Fibroblast of lung (primary cell): Measurements from ENCODE around the gene ANKS1A.

Experiments
- EZH2 ChIP-seq: IDR thresholded peaks from 2 replicates; pipeline ENCODE4 v1.5.1; 2012; ENCODE audit warnings: low read length, control low read depth, mild to moderate bottlenecking; ENCODE audit errors: missing control alignments
- TF ChIP-seq, protein P1 (sequence below), 2 donors: IDR thresholded peaks in 1 of 2; conservative IDR thresholded peaks in 1 of 2; 1 replicate in 1 of 2; 2 replicates in 1 of 2; pipeline ENCODE4 v1.5.1; 2011 to 2012; ENCODE audit warnings: low read length in 2 of 2, control low read depth in 1 of 2, inconsistent platforms in 1 of 2, low read depth in 1 of 2, mild to moderate bottlenecking in 1 of 2

DNA sequence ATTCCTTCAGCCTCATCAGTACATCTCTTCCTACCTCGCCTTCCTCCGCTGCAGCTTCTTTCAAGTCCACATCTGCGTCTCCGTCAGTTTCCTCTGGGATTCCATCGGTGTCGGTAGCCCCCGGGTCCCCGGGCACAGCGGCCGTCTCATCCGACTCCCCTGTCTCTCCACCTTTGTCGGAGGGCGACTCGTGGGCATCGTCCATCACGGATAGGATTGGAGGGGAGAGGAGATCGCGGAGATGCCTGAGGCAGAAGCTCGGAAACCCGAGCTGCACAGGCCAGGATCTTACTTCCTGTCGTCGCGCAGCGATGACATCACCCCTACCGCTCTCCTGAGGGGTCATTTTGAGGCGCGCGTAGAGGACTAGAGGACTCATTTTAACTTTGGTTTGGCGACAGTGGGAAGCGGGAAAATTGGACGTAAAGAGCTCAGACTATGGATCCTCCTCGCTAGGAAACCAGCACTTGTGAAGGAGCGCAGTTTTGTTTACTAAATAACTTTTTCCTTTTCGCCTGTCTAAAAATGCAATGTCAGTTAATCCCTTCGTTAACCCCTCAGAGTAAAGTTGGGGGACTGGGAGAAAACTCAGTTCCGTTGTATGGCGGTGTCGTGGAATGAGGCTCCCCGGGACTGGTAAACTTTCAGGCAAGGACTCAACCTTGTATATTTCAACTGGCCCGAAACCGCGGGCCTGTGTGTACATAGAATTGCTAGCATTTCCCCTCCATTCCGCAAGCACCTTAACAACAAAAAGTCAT is 1.1 kb upstream of the ANKS1A start, which contains the start of gene TAF11:
- TF ChIP-seq, protein P1, sequence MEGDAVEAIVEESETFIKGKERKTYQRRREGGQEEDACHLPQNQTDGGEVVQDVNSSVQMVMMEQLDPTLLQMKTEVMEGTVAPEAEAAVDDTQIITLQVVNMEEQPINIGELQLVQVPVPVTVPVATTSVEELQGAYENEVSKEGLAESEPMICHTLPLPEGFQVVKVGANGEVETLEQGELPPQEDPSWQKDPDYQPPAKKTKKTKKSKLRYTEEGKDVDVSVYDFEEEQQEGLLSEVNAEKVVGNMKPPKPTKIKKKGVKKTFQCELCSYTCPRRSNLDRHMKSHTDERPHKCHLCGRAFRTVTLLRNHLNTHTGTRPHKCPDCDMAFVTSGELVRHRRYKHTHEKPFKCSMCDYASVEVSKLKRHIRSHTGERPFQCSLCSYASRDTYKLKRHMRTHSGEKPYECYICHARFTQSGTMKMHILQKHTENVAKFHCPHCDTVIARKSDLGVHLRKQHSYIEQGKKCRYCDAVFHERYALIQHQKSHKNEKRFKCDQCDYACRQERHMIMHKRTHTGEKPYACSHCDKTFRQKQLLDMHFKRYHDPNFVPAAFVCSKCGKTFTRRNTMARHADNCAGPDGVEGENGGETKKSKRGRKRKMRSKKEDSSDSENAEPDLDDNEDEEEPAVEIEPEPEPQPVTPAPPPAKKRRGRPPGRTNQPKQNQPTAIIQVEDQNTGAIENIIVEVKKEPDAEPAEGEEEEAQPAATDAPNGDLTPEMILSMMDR (conservative IDR thresholded peaks at IDR 0.05 in 1 of 2, IDR thresholded peaks at IDR 0.05 in 1 of 2; ENCODE audit: low read depth in 1 of 2, low read length in 2 of 2) = no peak
- TF ChIP-seq EZH2 = no peak
